DND-41 (cell line): ENCODE data around the gene PDE4B.
"Not testable (repeated sequence)": the region's sequence is repeated elsewhere in the genome, so short reads cannot be mapped to it uniquely, and the experiment has no call there.

Experiments
- EZH2 ChIP-seq: IDR thresholded peaks from 3 replicates; pipeline ENCODE4 v1.6.1; 2012; ENCODE audit warnings: borderline replicate concordance, low read depth, mild to moderate bottlenecking, moderate library complexity, low read length, inconsistent platforms; ENCODE audit not compliant: severe bottlenecking
- TF ChIP-seq, protein P1 (sequence below): IDR thresholded peaks from 2 replicates; pipeline ENCODE4 v1.5.1; 2012; ENCODE audit warnings: borderline replicate concordance, low read length, moderate library complexity, mild to moderate bottlenecking; ENCODE audit not compliant: poor library complexity, severe bottlenecking; ENCODE audit errors: extremely low read depth

DNA sequence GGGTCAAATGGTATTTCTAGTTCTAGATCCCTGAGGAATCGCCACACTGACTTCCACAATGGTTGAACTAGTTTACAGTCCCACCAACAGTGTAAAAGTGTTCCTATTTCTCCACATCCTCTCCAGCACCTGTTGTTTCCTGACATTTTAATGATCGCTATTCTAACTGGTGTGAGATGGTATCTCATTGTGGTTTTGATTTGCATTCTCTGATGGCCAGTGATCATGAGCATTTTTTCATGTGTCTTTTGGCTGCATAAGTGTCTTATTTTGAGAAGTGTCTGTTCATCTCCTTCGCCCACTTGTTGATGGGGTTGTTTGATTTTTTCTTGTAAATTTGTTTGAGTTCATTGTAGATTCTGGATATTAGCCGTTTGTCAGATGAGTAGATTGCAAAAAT lies 274.5 kb downstream of the PDE4B start:
- TF ChIP-seq, protein P1, sequence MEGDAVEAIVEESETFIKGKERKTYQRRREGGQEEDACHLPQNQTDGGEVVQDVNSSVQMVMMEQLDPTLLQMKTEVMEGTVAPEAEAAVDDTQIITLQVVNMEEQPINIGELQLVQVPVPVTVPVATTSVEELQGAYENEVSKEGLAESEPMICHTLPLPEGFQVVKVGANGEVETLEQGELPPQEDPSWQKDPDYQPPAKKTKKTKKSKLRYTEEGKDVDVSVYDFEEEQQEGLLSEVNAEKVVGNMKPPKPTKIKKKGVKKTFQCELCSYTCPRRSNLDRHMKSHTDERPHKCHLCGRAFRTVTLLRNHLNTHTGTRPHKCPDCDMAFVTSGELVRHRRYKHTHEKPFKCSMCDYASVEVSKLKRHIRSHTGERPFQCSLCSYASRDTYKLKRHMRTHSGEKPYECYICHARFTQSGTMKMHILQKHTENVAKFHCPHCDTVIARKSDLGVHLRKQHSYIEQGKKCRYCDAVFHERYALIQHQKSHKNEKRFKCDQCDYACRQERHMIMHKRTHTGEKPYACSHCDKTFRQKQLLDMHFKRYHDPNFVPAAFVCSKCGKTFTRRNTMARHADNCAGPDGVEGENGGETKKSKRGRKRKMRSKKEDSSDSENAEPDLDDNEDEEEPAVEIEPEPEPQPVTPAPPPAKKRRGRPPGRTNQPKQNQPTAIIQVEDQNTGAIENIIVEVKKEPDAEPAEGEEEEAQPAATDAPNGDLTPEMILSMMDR: not testable (repeated sequence)
- TF ChIP-seq EZH2: not testable (repeated sequence)
